GM20431 (cell line): Measurements from ENCODE around the gene RABGAP1.

Experiments
- in situ Hi-C: fragments of 300-500 bp; cut with MseI, MboI; formaldehyde crosslinking; loops from one replicate; pipeline ENCODE4 v1.15.0; 2020; ENCODE audit warnings: low sequenced_read_pairs; ENCODE audit not compliant: unreplicated experiment

The RABGAP1 gene

GRCh38 chr9:122941582-122942234, 888 bp downstream of the RABGAP1 start:
- in situ Hi-C loops: no loop called here

- in situ Hi-C loops: no loop called here
Observed at GRCh38 chr9:122944960-122945888, 4.4 kb downstream of the RABGAP1 start.

GRCh38 chr9:122946461-122947005, 5.7 kb downstream of the RABGAP1 start:
- in situ Hi-C loops: no loop called here

GRCh38 chr9:122948313-122948712, 7.5 kb downstream of the RABGAP1 start:
- in situ Hi-C loops: no loop called here

GRCh38 chr9:122949696-122950095, 8.9 kb downstream of the RABGAP1 start:
- in situ Hi-C loops: no loop called here

GRCh38 chr9:122950263-122950662, 9.4 kb downstream of the RABGAP1 start:
- in situ Hi-C loops: no loop called here

GRCh38 chr9:122951056-122951455, 10.2 kb downstream of the RABGAP1 start:
- in situ Hi-C loops: no loop called here

GRCh38 chr9:122954253-122954691, 13.5 kb downstream of the RABGAP1 start:
- in situ Hi-C loops: no loop called here

- in situ Hi-C loops: no loop called here
Observed at GRCh38 chr9:122955961-122956360, 15.1 kb downstream of the RABGAP1 start.

GRCh38 chr9:122961139-122961538, 20.3 kb downstream of the RABGAP1 start:
- in situ Hi-C loops: no loop called here

- in situ Hi-C loops: no loop called here
Observed at GRCh38 chr9:122975196-122975595, 34.4 kb downstream of the RABGAP1 start.

- in situ Hi-C loops: no loop called here
Observed at GRCh38 chr9:122978601-122979000, 37.8 kb downstream of the RABGAP1 start.

- in situ Hi-C loops: no loop called here
Observed at GRCh38 chr9:122986010-122986409, 45.2 kb downstream of the RABGAP1 start.

- in situ Hi-C loops: no loop called here
Observed at GRCh38 chr9:122988141-122988540, 47.3 kb downstream of the RABGAP1 start.

GRCh38 chr9:122988920-122989621, 48.3 kb downstream of the RABGAP1 start:
- in situ Hi-C loops: no loop called here

GRCh38 chr9:122991370-122991830, 50.6 kb downstream of the RABGAP1 start:
- in situ Hi-C loops: no loop called here

GRCh38 chr9:122996586-122996985, 55.8 kb downstream of the RABGAP1 start:
- in situ Hi-C loops: no loop called here

GRCh38 chr9:122998448-122998847, 57.6 kb downstream of the RABGAP1 start:
- in situ Hi-C loops: no loop called here

- in situ Hi-C loops: no loop called here
Observed at GRCh38 chr9:123000371-123001068, 59.7 kb downstream of the RABGAP1 start.

- in situ Hi-C loops: no loop called here
Observed at GRCh38 chr9:123002754-123003153, 61.9 kb downstream of the RABGAP1 start.
